ENCODE data around the gene KLHL15.
A peak's percentile ranks its signal among the peaks of the same experiment; 100 is the strongest.

Gene KLHL15

DNA sequence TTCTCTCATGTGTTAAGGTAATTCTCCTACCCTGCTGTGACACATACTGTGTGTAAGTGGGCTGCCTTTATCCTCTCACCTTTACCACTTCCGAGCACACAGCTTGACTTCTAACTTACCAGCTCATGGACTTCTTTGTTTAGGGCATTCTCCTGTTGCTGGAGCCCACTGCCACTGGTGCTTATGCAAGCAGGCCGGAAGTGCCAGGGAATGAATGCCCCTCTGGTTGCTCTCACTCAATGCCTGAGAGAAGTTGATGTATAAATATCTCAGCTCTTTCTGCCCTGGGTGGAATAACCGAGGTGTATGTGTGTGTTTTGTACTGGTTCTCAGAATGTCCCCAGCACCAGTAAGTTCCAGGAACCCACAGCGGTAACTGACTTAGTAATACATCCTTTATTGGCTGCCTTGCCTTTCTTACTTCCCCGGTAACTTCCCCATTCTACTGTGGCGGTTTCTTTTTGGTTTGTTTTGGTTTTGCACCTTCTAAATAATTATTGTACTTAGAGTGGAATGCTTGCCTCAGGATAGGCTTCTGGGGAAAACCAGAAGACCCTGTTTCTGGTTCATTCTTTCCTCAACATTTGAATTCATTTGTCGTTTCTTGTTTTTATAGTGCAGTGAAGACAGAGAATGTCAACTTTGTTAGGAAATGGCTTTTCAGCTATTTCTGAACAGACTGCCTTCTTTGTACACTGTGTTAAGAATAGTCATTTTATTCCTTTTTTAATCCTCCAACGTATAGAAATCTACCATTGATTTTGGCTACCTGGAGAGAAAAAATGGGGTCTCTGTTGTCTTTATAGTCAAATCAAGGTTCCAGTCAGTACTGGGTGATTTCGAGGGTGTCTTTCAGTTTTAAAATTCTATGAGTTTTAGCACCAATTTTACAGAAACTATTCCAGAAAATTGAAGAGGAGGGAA is 73.7 kb downstream of the KLHL15 start:
- H3K9me3 Mint-ChIP-seq, result no peaks in the 10 kb centered on the region
- H3K4me3 Mint-ChIP-seq, result peak overlapping the region; percentile 87
- H3K27ac Mint-ChIP-seq, result peak overlapping the region; percentile 98
- peaks cover 21% of the 10 kb centered on the region for H3K4me1 Mint-ChIP-seq
- no peaks in the 10 kb centered on the region for H3K27me3 Mint-ChIP-seq
- peak; percentile 58 for DNase-seq
- H3K36me3 Mint-ChIP-seq, result peaks cover 9% of the 10 kb centered on the region
- CTCF ChIA-PET, result interaction anchor here (1.2 kb wide), 1 partner anchor 100 kb away, joined by 4 read pairs; no protein-coding TSS in a partner anchor

DNA sequence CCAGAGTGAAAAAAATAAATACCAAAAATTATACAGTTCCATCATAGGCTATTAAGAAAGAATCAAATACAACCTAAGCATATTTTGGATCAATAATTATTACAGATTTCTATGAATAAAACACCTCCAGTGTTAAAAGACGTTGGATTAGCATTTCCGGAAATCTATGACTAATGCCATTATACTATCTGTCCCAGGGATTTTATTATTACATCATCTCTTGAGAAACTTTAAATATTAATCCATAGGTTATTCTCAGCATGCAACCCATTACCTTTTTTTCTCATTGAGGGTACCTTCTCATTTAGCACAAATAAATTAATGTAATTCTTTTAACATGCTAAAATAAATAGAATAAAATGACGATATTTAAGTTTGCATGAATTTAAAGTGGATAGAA is 74.6 kb downstream of the KLHL15 start:
- Mint-ChIP-seq H3K9me3 (no peaks in the 10 kb centered on the region), H3K36me3 (peaks cover 10% of the 10 kb centered on the region), H3K4me3 (peak overlapping the region; percentile 87), H3K4me1 (peaks cover 24% of the 10 kb centered on the region), H3K27me3 (no peaks in the 10 kb centered on the region), H3K27ac (peak overlapping the region; percentile 98)
- no peak for DNase-seq
- CTCF ChIA-PET, result no interaction called here

- Mint-ChIP-seq H3K27ac (no peak overlapping the region), H3K36me3 (peaks cover 18% of the 10 kb centered on the region), H3K4me1 (peaks cover 7% of the 10 kb centered on the region), H3K9me3 (no peaks in the 10 kb centered on the region), H3K4me3 (no peak overlapping the region), H3K27me3 (no peaks in the 10 kb centered on the region)
- CTCF ChIA-PET, result no interaction called here
- DNase-seq, result no peak
These were observed 81.8 kb downstream of the KLHL15 start for GRCh38 chrX:23945206-23945605.

- H3K9me3 Mint-ChIP-seq, result no peaks in the 10 kb centered on the region
- CTCF ChIA-PET, result no interaction called here
- peaks cover 4% of the 10 kb centered on the region for H3K4me1 Mint-ChIP-seq
- DNase-seq, result no peak
- H3K36me3 Mint-ChIP-seq, result peaks cover 15% of the 10 kb centered on the region
- H3K27me3 Mint-ChIP-seq, result no peaks in the 10 kb centered on the region
- no peak overlapping the region for H3K27ac Mint-ChIP-seq
- H3K4me3 Mint-ChIP-seq, result no peak overlapping the region
These were observed 82.8 kb downstream of the KLHL15 start for GRCh38 chrX:23944234-23944633.

- H3K4me1 Mint-ChIP-seq, result no peaks in the 10 kb centered on the region
- peaks cover 5% of the 10 kb centered on the region for H3K36me3 Mint-ChIP-seq
- DNase-seq, result no peak
- no peak overlapping the region for H3K27ac Mint-ChIP-seq
- CTCF ChIA-PET, result no interaction called here
- H3K27me3 Mint-ChIP-seq, result no peaks in the 10 kb centered on the region
- no peak overlapping the region for H3K4me3 Mint-ChIP-seq
- H3K9me3 Mint-ChIP-seq, result no peaks in the 10 kb centered on the region
These were observed 87.8 kb downstream of the KLHL15 start for GRCh38 chrX:23939203-23939602.

DNA sequence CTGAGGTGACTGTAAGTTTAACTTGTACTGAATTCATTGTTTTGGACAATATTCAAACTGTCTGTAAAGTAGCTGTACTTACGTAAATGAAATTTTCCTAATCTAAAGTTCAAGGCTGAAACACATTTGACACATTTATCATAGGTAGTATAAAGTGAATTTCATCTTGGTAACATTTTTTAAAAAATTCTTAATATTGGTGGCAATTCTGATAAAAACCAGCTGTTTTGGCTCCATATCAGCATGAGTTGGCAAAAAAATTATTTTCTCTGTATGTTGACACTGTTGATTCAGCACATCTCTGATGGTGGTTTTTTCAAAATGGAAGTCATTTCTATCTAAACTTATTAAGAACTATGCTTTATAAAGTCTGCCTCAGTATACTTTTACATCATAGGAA is 88.3 kb downstream of the KLHL15 start:
- CTCF ChIA-PET, result no interaction called here

DNA sequence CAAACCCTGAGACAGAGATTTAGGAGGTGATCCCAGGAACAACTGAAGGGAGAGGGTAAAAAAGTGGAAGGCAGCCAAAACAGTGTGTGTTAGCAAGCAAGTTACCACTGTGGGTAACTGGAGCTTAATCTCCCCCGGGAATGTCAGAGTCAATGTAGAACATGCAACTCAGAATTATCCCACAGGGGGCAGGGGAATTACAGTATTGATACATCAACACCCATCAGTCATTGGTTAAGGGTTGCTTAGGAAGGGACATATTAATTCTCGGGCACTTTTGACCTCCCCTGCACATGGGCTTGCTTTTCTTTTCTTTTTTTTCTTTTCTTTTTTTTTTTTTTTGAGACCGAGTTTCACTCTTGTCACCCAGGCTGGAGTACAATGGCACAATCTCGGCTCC is 89.9 kb downstream of the KLHL15 start:
- peaks cover 5% of the 10 kb centered on the region for H3K4me1 Mint-ChIP-seq
- CTCF ChIA-PET, result no interaction called here
- H3K4me3 Mint-ChIP-seq, result no peak overlapping the region
- peaks cover 5% of the 10 kb centered on the region for H3K36me3 Mint-ChIP-seq
- H3K27ac Mint-ChIP-seq, result no peak overlapping the region
- H3K27me3 Mint-ChIP-seq, result no peaks in the 10 kb centered on the region
- DNase-seq, result no peak
- no peaks in the 10 kb centered on the region for H3K9me3 Mint-ChIP-seq

More for the DNA sequence above, 88.3 kb downstream of the KLHL15 start:
- Mint-ChIP-seq H3K36me3 (peaks cover 3% of the 10 kb centered on the region), H3K27me3 (no peaks in the 10 kb centered on the region), H3K27ac (no peak overlapping the region), H3K9me3 (no peaks in the 10 kb centered on the region), H3K4me1 (no peaks in the 10 kb centered on the region), H3K4me3 (no peak overlapping the region)
- no peak for DNase-seq

DNA sequence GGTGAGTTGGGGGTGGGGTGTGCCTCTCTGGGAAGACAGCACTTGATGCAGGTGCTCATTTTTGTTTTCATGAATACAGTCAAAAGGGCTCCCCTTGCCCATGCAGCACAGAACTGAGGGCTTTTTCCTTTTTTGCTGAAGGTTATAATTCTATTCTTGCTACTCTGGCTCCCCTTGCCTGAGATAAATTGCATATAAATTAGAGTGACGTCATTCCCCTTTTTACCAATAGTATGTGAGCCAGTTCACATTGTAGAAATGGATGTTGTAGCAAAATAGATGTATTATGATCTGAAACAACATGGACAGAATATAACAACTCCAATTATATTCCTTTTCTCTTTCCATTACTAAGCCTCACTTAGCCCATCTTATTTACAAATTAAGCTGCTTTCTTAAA is 90.8 kb downstream of the KLHL15 start:
- CTCF ChIA-PET, result no interaction called here
- H3K4me1 Mint-ChIP-seq, result peaks cover 14% of the 10 kb centered on the region
- no peaks in the 10 kb centered on the region for H3K9me3 Mint-ChIP-seq
- DNase-seq, result no peak
- H3K4me3 Mint-ChIP-seq, result no peak overlapping the region
- H3K27me3 Mint-ChIP-seq, result no peaks in the 10 kb centered on the region
- peaks cover 8% of the 10 kb centered on the region for H3K36me3 Mint-ChIP-seq
- H3K27ac Mint-ChIP-seq, result no peak overlapping the region

DNA sequence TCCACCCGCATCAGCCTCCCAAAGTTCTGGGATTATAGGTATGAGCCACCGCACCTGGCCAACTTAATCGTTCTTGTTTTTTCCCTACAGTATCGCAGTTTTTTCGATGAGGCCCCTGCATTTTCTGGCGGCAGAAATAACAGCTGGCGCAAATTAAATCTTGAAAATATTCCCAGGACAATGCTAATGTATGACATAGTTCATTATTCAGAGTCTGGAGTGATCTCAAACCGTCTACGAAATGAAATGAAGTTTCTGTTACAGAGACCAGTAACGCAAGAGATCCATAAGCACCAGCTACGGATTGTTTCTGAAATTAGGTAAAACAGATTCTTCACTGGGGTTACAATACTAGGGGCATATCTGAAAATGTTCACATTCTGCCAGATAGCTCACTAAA is 91.9 kb downstream of the KLHL15 start:
- no peak overlapping the region for H3K4me3 Mint-ChIP-seq
- no peak for DNase-seq
- no peak overlapping the region for H3K27ac Mint-ChIP-seq
- CTCF ChIA-PET, result no interaction called here
- H3K9me3 Mint-ChIP-seq, result no peaks in the 10 kb centered on the region
- peaks cover 18% of the 10 kb centered on the region for H3K4me1 Mint-ChIP-seq
- H3K27me3 Mint-ChIP-seq, result no peaks in the 10 kb centered on the region
- peaks cover 8% of the 10 kb centered on the region for H3K36me3 Mint-ChIP-seq
